Measurements from ENCODE around the gene CCDC24. TPM values are rescaled to one million over a fixed set of nuclear protein-coding genes. Genes with fewer than 3 reads are reported as not detected.

CCDC24 gene
- total RNA-seq, 1 donor from 2014 or later: 0.86 TPM

Other genes with a start within 250 kb of the CCDC24 start
- gene ARTN, start 57.8 kb upstream of the CCDC24 start, total RNA-seq: not detected
- 58.8 TPM for gene IPO13, start 44.6 kb upstream of the CCDC24 start, total RNA-seq
- gene DPH2, start 21.6 kb upstream of the CCDC24 start, total RNA-seq: 16.2 TPM
- gene ATP6V0B, start 16.6 kb upstream of the CCDC24 start, total RNA-seq: 80.9 TPM
- 34.3 TPM for gene B4GALT2, start 12.4 kb upstream of the CCDC24 start, total RNA-seq
- 0.78 TPM for gene SLC6A9, start 39.9 kb downstream of the CCDC24 start, total RNA-seq
- not detected for gene KLF17, start 127.2 kb downstream of the CCDC24 start, total RNA-seq
- gene KLF18, start 150.0 kb downstream of the CCDC24 start, total RNA-seq: not detected
- gene DMAP1, start 221.9 kb downstream of the CCDC24 start, total RNA-seq: 25.7 TPM

All from Right ventricle myocardium superior (tissue), 1 donor.